Activated naive CD4-positive, alpha-beta T cell treated with anti-CD3 and anti-CD28 coated beads, Interleukin-2, amount 50 U/mL, for 72 hours (primary cell): ENCODE measurements around the gene PDE2A. TPM values are rescaled to one million over a fixed set of nuclear protein-coding genes. Genes with fewer than 3 reads are reported as not detected.
A peak's percentile ranks its signal among the peaks of the same experiment; 100 is the strongest.

ENCODE experiments used
- ATAC-seq, 2 donors: fragments of 150-1000 bp; cut with Tn5 transposase; 2 replicates each; pipeline ENCODE4 v1.10.0; 2021; ENCODE audit warnings: mild to moderate bottlenecking in 2 of 2, moderate library complexity in 2 of 2
- DNase-seq, 2 donors: peaks; one replicate each; pipeline ENCODE4 v3.0.0; 2021 to 2022; ENCODE audit warnings: low spot score in 2 of 2
- H3K27ac Mint-ChIP-seq, 2 donors: one replicate each; pipeline ENCODE4 v1.8.0; 2022; ENCODE audit warnings: mild to moderate bottlenecking in 2 of 2, mixed read lengths in 2 of 2
- H3K36me3 Mint-ChIP-seq, 2 donors: one replicate each; pipeline ENCODE4 v1.8.0; 2022; ENCODE audit warnings: mixed read lengths in 2 of 2
- H3K9me3 Mint-ChIP-seq, 2 donors: one replicate each; pipeline ENCODE4 v1.8.0; 2022; ENCODE audit warnings: mixed read lengths in 2 of 2
- total RNA-seq, 2 donors: library from RNA; stranded (reverse); gene quantifications; one replicate each; pipeline ENCODE4 v1.2.3, GENCODE V29; 2022

Gene PDE2A
- total RNA-seq, 2 donors from 2014 or later: 0.68 to 0.97 TPM

DNA sequence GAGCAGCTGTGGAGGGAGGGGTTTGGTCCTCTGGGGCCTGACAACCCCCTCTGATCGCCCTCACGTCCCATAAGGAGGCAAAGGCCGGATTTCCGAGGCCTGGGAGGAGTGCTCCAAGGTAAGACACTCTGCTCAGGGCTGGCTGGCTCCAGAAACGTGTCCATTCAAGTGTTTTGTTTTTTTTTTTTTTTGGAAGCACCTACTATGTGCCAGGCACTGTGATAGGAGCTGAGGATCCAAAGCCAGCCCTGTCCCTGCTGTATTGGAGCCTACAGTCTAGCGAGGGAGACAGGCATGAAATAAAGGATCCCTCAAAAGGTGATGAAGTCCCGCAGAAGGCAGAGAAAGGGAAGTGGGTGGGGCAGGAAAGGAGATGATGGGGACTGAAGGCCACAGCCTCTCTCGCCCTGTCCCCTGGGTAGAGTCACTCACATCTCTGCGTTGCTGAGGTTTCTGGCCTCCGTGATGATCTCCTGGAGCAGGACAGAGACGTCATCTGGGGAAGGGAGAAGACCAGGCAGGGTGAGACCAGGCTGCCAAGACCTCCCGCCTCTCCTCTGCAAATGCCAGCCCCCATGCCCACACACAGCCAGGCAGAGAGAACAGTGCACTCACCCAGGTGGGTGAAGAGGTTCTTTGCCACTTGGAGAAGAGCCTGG lies 89.2 kb downstream of the PDE2A start:
- no peak for DNase-seq
- H3K36me3 Mint-ChIP-seq: no peaks in the 10 kb centered on the region
- ATAC-seq: peak; percentile 12 to 67
- no peaks in the 10 kb centered on the region for H3K9me3 Mint-ChIP-seq
- peak overlapping the region in 1 of 2 donors; percentile 22 for H3K27ac Mint-ChIP-seq

DNA sequence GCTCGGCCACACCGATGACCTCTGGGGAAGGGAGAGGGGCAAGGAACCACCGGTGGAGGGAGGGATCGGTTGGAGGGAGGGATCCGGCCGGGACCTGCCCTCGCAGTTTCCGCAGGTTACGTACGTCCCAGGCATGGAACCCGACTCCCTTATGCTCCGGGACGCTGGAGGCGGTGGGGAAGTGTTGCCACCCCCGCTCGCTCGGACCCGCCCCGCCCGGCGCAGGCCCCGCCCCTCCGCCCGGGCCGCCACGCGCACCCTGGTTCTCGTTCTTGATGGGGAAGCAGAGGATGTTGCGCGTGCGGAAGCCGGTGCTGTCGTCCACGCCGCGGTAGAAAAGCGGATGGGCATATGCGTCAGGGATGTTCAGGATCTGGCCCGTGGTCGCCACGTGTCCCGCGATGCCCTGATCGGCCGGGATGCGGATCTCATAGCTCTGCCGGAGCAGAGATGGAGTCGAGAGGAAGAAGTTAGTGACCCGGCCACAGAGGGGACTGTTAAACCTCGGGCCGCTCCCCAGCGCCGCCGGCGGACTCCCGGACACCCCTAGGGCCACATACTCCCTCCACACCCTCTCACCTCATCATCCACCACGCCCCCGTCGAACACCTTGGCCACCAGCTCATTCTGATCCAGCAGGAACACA lies 89.8 kb downstream of the PDE2A start:
- DNase-seq: peak in 1 of 2 donors; percentile 61
- no peaks in the 10 kb centered on the region for H3K9me3 Mint-ChIP-seq
- H3K27ac Mint-ChIP-seq: peak overlapping the region in 1 of 2 donors; percentile 22
- H3K36me3 Mint-ChIP-seq: no peaks in the 10 kb centered on the region
- peak; percentile 34 to 57 for ATAC-seq

DNA sequence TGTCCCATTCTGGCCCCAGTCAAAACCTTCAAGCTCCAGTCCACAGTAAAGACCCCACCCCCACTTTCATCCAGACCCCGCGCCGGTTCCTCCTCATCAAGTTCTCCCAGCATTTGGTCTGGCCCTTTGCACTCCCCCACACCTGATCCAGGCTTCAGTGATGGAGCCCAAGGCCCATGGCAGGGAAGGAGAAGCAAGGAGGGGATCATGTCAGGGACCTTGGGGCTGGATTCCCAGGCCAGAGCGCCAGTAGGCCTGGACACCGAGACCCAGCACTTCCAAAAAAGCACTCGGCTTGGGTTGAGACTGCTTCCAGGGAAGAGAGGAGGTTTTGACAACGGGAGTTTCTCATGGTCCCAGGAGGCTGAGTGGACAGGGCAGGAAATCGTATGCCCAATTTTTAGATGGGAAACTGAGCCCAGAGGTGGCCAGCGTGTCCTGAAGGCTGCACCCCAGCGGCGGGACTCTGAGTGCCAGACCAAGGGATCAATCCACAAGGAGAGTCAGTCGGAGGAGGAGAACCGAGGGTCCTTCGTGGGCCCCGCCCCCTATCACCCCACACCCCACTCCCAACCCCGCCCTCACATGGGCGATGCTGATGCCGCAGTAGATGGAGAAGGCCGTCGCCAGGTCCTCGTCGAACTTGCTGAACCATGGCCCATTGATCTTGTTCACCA lies 90.5 kb downstream of the PDE2A start:
- ATAC-seq: no peak
- Mint-ChIP-seq H3K9me3 (no peaks in the 10 kb centered on the region), H3K36me3 (no peaks in the 10 kb centered on the region), H3K27ac (no peak overlapping the region)
- no peak for DNase-seq

DNA sequence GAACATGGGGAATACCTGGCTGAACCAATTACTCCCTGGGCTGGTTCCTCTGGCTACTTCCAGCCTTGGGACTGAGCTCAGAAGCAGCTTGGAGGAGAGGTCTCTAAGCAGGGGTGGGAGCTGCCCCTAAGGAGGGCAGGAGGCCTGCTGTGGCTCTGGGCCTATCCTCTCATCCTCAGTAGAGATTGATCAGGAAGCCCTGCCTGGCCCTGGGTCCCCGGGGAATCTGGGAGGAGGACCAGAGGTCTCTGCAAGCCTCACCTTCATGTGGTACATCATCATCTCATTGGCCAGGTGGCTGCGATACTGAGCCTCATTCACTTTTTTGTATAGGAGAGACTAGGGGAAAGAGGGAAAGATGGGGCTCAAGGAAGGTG lies 91.1 kb downstream of the PDE2A start:
- ATAC-seq (no peak), DNase-seq (no peak)
- Mint-ChIP-seq H3K27ac (no peak overlapping the region), H3K9me3 (no peaks in the 10 kb centered on the region), H3K36me3 (no peaks in the 10 kb centered on the region)

DNA sequence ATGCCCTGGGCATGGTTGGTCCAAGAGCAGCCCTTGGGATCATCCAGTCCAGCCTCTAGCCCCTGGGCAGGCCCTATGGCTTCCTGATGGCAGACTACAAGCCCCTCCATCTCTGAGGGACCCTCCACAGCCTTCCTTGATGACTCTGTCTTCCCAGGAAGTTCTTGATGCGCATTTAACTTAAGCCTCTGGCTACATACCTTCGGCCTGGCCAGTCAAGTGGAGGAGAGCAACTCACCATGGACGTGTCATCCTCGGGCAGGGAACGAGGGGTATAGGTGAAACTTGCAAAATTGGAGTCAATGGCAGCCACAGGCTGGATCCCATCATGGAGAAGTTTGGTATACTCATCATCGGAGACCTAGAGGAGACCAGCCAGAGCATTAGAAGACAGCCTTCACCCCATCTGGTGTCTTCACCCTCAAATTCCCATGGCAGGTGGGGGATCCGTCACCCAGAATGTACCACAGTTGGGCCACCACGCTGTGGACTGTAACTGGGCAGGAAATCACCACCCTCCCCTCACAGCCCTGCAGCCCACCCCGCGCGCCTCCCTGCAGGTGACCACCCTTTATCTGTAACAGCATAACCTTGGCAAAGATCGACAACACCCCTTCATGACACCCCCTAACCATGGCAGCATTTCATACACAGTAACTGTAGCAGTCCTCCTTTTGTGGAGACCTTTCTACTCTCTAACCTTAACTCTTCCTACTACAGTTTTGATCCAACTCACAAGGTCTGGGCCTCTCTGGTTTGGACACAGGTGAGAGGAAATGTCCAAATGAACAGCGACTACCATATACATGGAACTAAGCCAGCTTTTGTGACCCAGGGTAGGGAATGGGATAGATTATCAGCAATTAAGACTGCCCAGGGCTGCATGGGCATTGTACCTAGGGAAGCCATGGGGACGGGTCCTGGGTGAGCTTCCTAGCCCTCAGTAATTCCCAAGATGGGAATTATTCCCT lies 91.7 kb downstream of the PDE2A start:
- ATAC-seq: no peak
- no peak overlapping the region for H3K27ac Mint-ChIP-seq
- no peaks in the 10 kb centered on the region for H3K9me3 Mint-ChIP-seq
- no peaks in the 10 kb centered on the region for H3K36me3 Mint-ChIP-seq
- DNase-seq: peak in 1 of 2 donors; percentile 26

DNA sequence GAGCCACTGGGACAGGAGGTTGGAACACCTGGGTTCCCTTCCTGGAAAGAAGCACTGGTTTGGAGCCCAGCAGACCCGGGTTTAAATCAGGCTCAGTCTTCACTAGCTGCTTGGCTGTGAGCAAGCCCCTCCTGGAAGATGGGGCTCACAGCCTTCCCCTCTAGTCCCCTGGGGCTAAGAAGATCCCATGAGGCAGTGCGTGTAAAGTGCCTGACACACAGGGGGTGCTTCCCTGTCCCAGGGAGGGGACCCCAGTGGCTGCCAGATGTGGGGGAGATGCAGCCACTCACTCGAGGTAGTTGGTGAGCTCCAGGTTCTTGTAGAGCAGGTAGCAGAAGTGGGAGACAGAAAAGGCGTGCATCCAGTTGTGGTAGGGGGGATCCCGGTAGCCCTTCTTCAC lies 93.2 kb downstream of the PDE2A start:
- no peak for ATAC-seq
- H3K27ac Mint-ChIP-seq: no peak overlapping the region
- DNase-seq: peak in 1 of 2 donors; percentile 53
- H3K36me3 Mint-ChIP-seq: no peaks in the 10 kb centered on the region
- no peaks in the 10 kb centered on the region for H3K9me3 Mint-ChIP-seq

DNA sequence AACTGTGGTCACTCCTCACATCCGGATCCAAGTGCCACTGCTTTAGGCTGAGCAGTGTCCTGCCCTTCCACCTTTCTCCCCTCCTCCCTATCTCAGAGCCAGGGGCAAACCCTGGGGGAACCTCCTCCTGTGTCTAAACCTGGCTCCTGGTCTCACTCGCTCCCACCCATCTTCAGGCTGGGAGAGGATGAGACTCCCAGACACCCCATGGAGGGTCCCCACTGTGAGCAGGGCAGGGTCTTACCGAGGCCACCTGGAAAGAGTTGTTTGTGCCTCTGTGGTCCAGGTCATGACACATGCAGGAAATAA lies 93.6 kb downstream of the PDE2A start:
- no peak for DNase-seq
- H3K36me3 Mint-ChIP-seq: no peaks in the 10 kb centered on the region
- H3K27ac Mint-ChIP-seq: peak overlapping the region in 1 of 2 donors; percentile 51
- no peak for ATAC-seq
- H3K9me3 Mint-ChIP-seq: no peaks in the 10 kb centered on the region

DNA sequence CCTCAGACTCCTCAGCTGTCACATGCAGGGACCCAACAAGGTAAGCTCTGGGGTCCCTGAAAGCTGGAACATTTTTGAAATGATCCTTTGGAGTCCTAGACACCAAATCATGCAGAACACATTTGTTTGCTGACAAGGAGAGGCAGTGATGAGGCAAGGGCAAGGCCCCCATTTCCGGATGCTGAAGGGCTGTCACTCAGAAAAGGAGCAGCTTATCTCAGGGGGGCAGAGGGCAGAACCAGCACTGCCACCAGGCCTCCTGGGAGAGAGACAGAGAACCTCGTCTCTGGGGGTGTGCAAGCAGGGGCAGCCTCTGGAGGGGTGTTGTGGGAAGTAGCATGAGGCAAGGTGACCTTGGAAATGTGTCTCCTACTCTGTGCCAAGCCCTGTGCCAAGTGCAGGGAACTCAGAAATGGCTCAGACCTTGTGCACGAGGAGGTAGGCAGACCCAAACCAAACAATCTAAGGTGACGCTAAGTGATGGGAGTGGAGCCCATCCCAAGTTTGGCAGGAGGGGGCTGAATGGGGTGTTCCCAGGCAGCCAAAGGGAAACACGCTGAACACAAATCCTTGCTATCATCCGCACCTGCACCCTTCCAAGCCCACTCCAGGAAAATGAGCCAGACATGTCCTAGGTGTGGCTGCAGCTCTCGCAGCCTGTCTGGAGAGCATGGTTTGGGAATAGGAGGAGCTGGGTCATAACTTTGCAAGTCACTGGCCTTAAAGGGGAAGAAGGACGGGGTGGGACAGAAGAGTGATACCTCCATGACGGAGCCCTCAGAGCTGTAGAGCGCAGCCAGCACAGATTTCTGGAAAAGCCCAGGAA lies 94.2 kb downstream of the PDE2A start:
- no peaks in the 10 kb centered on the region for H3K9me3 Mint-ChIP-seq
- H3K27ac Mint-ChIP-seq: no peak overlapping the region
- DNase-seq (peak in 1 of 2 donors; percentile 50), ATAC-seq (no peak)
- no peaks in the 10 kb centered on the region for H3K36me3 Mint-ChIP-seq

DNA sequence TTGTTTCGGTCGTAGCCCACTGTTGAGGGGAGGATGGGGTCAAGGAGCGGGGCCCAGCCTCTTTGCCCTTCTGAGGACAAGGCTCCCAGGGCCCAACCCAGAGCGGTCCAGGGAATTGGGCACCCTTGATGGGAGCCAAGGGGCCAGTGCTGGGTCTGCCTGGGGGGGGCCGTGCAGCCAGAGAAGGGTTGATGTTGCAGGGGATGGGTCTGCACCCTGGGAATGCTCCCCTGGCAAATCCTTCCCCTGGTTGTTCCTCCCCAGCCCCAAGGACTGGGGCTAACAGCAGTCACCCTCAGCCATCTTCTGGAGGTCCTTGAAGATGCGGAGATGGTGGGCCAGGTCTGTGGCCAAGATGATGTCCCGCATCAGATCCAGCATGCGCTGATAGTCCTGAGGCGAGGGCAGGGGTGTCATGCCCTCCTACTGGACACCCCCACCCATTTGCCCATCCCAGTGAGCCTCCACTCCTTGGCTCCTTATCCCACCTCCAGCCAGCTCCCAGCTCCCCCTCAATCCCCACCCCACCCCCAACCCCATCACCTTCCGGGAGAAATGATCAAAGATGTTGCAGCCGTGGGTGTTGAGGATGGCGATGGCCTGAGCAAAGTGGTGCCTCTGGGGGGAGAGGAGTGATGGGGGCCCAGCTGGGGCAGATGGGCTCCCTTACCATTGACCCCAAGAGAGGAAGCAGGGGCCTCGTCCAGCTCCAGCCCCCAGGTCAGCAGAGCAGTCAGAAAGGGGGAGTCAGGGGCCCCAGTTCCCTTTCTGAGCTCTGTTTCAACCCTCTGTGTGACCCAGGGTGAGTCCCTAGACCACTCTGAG lies 95.0 kb downstream of the PDE2A start:
- peak in 1 of 2 donors; percentile 35 for DNase-seq
- Mint-ChIP-seq H3K36me3 (no peaks in the 10 kb centered on the region), H3K9me3 (no peaks in the 10 kb centered on the region), H3K27ac (no peak overlapping the region)
- ATAC-seq: no peak

DNA sequence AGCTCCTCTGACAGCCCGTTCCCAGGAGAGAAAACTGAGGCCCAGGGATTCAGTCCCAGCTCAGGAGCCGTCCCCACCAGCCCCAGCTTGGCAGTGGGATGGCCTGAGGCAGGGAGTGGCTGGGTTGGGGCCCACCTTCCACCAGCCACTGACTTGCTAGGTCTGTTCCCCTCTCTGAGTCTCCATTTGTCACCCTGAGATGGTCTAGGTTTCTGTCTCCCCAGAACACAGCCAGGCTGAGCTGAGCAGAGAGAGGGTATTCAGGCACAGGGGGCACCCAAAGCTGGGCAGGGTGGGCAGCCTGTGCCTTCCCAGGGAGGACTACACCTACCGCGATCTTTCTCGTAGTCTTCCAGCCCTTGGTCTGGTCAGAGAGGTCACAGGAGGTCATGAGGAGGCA lies 95.7 kb downstream of the PDE2A start:
- ATAC-seq: no peak
- Mint-ChIP-seq H3K9me3 (no peaks in the 10 kb centered on the region), H3K36me3 (no peaks in the 10 kb centered on the region), H3K27ac (no peak overlapping the region)
- peak in 1 of 2 donors; percentile 50 for DNase-seq

DNA sequence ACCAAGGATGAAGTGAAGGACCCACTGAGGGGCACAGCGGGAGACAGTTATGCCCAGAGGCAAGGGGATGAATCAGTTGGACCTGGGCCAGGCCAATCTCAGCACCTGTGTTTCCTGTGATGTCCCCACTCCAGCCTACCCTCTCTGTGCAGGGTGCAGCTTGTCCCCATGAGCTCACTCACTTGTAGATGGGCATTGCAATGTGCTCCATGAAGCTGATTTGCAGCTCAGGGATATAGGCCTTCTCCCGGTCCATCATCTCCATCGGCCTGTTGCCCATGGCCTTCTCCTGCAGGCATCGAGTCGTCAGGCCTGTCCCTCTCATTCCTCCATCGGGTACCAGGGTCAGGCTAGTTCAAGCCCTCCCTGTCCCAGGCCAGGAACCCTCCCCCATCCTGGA lies 96.2 kb downstream of the PDE2A start:
- no peaks in the 10 kb centered on the region for H3K9me3 Mint-ChIP-seq
- H3K27ac Mint-ChIP-seq: no peak overlapping the region
- ATAC-seq (no peak), DNase-seq (peak in 1 of 2 donors; percentile 47)
- H3K36me3 Mint-ChIP-seq: no peaks in the 10 kb centered on the region

DNA sequence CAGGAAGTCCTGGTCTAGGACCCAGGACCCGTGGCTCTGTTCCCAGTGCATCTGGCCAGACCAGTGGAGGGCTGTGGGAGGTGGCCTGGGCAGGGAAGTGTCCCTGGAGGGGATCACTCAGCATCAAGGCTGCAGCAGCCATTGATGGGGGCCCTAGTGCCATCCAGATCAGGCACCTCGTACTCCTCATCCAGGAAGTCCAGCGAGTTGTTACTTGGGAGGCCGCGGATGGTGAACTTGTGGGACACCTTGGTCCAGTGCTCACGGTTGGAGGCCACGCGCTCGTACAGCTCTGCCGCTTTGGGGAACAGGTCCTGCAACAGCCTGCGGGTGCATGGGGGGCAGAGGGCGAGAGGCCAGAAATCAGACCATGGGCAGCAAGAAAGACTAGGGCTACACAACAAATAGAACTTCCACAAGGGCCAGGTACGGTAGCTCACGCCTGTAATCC lies 96.9 kb downstream of the PDE2A start:
- H3K27ac Mint-ChIP-seq: no peak overlapping the region
- no peaks in the 10 kb centered on the region for H3K9me3 Mint-ChIP-seq
- H3K36me3 Mint-ChIP-seq: no peaks in the 10 kb centered on the region
- DNase-seq (peak in 1 of 2 donors; percentile 34), ATAC-seq (no peak)

DNA sequence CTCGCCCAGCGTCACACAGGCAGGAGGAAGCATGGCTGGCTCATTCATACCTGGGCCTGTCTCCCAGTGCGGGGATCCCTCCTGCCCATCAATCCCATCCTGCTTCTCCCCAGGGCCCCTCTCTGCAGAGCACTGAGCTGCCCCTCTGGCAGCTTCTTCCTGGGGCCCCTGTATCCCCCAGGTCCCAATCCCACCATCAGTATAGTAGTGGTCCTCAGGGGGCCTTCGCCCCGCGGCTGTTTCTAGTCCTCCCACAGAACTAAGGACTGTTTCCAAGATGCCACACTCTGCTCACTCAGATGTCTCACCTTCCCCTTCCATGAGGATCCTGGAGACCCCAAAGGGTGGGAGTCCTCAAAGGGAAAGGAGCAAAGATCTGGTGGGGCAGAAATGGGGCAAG lies 97.6 kb downstream of the PDE2A start:
- no peaks in the 10 kb centered on the region for H3K9me3 Mint-ChIP-seq
- H3K27ac Mint-ChIP-seq: no peak overlapping the region
- ATAC-seq: no peak
- peak in 1 of 2 donors; percentile 16 for DNase-seq
- no peaks in the 10 kb centered on the region for H3K36me3 Mint-ChIP-seq

DNA sequence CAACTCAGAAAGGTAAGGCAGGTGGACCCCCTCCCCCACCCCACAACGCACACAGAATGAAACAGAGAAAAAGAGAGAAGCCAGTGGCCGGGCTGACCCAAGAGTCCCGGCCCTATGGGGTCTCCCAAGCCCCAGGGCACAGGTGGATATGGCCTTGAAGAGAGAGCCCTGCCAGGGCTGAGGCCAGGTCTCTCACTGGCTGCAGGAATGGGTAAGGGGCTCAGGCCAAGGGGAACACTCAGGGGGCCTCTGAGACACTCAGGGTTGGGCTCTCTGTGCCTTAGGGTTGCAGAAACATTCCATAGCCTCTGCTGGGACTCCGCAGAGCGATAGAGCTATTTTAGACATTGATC lies 98.0 kb downstream of the PDE2A start:
- no peaks in the 10 kb centered on the region for H3K36me3 Mint-ChIP-seq
- peak in 1 of 2 donors; percentile 4 for DNase-seq
- no peaks in the 10 kb centered on the region for H3K9me3 Mint-ChIP-seq
- H3K27ac Mint-ChIP-seq: no peak overlapping the region
- ATAC-seq: no peak

DNA sequence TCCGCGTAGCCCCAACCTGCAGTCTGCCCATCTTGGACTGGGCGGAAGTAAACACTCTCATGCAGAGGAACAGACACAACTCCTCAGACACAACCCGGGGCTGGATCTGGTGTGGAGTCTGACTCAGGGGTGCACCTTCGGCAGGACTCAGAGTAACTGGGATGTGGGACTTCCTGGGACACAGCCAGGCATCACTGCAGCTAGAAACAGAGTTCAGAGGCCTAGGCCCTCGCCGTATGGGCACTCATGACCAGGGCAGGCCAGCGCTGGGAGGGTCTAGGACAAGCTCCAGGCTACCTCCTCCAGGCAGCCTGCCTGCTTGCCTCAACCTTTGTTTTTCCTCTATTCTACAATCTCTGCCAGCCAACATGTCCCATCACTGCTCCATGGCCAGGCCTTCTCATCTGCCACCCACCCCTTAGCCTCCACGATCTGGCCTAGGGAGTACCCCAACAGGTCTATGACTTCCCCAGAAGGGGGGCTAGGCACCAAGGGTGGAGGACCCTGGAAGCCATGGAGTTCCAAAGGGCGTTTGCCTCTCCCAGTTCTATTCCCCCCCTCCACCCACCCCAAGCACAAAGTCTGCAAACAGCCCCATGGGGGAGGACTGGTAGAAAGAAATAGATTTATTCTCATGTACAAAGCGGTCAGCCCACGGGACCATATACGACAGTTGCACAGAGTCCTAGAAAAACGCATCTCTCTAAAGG lies 98.5 kb downstream of the PDE2A start:
- no peak overlapping the region for H3K27ac Mint-ChIP-seq
- no peak for ATAC-seq
- peak in 1 of 2 donors; percentile 50 for DNase-seq
- no peaks in the 10 kb centered on the region for H3K9me3 Mint-ChIP-seq
- H3K36me3 Mint-ChIP-seq: no peaks in the 10 kb centered on the region
